HG03457 (cell line): Measurements from ENCODE around the gene SUGP1.
"Not testable (repeated sequence)": the region's sequence is repeated elsewhere in the genome, so short reads cannot be mapped to it uniquely, and the experiment has no call there.

Source experiments
- ATAC-seq: cut with Tn5 transposase; IDR thresholded peaks from one replicate; pipeline ENCODE4 v1.9.1; 2021; ENCODE audit warnings: moderate number of reproducible peaks; ENCODE audit not compliant: unreplicated experiment

Gene SUGP1

DNA sequence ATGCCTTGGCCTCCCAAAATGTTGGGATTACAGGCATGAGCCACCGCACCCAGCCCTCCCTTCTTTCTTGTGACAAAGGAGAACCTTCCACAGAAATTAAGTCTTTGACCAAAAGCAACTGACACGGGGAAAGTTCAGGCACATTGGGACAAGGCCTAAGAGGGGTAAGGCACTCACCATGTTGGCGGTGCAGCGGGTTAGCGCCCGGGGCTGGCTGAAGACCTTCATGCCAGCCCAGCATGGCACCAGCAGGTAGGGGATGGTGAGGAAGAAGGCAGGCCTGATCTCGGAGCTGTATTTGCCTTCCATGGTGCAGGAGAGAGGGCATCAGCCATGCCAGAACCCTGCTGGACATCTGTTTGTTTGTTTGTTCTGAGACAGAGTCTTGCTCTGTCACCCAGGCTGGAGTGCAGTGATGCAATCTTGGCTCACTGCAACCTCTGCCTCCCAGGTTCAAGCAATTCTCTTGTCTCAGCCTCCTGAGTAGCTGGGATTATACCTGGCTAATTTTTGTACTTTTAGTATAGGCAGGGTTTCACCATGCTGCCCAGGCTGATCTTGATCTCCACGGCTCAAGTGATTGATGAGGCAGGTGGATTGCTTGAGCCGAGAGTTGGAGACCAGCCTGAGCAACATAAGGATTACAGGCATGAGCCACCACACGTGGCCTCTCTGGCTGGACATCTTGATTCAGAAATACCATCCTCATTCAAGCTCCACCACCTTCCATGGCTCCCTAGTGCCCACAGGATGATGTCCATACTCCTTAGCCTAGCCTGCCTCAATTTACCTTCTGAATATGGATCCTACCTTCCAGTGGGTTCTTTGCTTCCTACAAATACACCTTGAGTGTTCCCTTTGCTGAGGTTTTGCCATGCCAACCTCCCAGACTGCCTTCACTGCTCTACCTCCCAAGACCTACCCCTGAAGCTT is 51.6 kb downstream of the SUGP1 start:
- ATAC-seq, result no peak

GRCh38 chr19:19267305-19267704 is 53.0 kb downstream of the SUGP1 start:
- ATAC-seq, result no peak

DNA sequence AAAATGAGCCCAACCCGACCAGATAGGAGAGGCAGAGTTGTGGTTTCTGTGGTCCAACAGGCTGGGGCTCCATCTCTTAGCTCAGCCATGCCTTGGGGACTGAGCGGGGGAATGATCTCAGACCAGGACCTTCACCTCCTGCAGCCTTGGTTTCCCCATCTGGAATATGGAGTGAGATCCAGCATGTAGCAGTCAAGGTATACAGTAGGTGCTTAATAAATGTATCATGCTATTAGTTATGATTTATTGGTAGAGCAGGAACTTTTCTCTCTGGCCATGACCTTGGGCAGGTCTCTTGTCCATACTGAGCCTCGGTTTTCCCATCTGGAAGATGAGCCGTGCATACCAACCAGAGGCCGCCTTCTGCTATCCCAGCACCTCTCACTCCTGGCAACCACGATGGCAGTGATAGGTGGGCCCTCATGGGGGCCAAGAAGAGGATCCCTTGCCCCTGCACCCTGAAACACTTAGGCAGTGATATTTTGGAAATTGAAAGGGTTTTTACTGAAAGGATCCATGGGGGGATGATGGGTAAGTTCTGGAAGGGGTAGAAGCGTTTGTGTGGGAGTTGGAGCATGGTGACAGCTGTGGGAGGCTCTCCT is 56.3 kb downstream of the SUGP1 start:
- ATAC-seq, result no peak

- ATAC-seq, result no peak
Measured at GRCh38 chr19:19262190-19263057, 57.9 kb downstream of the SUGP1 start.

DNA sequence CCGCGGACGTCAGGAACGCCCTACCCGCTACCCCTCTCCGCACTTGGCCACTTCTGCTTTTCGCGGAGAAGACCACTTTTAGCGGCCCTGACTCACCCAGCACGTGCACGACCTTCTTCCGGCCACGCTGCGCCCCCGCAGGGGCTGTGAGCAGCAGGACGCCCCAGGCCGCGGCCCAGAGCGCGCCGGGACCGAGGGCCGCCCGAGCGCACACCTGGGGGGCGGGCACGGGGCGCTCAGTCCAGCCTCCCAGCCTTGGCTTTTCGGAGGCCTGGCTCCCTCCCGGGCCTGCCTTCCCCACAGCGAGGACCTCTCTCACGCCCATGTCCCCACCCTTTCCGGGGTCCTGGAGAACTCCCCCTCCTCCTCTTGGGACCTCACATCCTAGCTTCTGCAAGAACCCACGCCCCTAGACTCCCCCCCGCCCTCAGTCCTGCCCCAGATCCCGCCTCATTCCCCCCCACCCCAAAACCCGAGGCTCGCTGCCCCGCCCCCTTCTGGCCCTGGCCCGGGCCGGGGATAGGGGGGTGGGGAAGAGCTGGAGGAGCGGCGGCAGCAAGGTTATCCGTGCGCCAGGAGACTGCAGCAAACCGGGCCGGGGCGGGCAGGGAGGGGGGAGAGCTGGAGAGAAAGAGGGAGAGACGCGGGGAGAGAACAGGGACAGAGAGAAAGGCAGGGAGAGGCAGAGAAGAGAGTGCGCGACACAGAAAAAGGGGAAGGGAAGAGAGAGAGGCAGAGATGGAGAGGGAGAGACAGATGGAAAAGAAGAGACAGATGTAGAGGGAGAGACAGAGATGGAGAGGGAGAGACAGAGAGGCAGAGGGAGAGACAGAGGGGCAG is 58.7 kb downstream of the SUGP1 start:
- no peak for ATAC-seq

DNA sequence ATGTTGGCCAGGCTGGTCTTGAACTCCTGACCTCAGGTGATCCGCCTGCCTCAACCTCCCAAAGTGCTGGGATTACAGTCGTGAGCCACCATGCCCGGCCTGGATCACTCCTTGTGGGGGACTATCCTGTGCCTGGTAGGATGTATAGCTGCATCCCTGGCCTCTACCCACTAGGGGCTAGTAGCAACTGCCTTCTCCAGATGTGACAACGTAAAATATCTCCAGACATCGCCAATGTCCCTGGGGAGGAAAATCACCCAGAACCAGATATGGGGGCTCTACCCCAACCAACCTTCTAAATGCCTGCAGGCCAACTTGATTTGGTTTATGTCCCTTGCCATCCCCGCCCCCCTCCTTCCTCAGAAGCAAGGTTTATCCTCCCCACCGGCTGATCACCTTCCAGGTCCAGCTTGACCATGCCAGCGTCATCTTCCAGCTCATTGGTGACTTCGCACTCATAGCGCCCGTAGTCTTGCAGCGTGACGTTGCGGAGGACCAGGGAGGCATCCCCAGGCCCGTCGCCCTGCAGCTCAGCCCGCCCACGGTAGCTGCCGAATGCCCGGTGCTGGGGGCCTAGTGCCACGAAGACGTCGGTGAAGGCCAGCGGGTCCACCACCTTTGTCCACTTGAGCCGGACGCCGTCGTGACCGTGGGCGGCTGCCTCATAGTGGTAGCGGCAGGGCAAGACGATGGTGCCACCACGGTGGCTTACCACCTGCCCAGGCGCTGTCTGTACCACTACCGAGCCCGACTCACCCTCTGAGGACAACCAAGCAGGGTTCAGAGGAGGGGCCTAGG is 59.7 kb downstream of the SUGP1 start:
- no peak for ATAC-seq

DNA sequence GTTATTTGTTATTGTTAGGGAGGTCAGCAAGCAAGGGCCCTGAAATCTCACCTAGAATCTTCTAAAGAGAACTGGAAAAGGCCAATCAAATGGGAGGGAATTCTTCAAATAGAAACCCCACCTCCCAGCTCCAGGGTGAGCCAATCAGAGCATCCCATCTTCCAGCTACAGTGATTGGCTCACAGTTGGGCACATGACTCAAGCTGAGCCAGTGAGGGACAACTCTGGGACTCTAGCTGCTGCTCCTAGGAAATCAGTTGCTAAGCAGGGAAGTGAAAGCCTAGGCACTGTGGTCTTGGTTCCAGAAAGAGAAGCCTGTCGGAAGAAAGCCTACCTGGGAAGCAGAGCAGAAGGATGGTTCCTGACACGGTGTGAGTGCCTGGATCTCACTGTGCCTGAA is 60.6 kb downstream of the SUGP1 start:
- no peak for ATAC-seq

GRCh38 chr19:19258589-19259338 is 61.5 kb downstream of the SUGP1 start:
- no peak for ATAC-seq

GRCh38 chr19:19257836-19258588 is 62.3 kb downstream of the SUGP1 start:
- no peak for ATAC-seq

GRCh38 chr19:19257137-19257536 is 63.2 kb downstream of the SUGP1 start:
- ATAC-seq, result no peak

DNA sequence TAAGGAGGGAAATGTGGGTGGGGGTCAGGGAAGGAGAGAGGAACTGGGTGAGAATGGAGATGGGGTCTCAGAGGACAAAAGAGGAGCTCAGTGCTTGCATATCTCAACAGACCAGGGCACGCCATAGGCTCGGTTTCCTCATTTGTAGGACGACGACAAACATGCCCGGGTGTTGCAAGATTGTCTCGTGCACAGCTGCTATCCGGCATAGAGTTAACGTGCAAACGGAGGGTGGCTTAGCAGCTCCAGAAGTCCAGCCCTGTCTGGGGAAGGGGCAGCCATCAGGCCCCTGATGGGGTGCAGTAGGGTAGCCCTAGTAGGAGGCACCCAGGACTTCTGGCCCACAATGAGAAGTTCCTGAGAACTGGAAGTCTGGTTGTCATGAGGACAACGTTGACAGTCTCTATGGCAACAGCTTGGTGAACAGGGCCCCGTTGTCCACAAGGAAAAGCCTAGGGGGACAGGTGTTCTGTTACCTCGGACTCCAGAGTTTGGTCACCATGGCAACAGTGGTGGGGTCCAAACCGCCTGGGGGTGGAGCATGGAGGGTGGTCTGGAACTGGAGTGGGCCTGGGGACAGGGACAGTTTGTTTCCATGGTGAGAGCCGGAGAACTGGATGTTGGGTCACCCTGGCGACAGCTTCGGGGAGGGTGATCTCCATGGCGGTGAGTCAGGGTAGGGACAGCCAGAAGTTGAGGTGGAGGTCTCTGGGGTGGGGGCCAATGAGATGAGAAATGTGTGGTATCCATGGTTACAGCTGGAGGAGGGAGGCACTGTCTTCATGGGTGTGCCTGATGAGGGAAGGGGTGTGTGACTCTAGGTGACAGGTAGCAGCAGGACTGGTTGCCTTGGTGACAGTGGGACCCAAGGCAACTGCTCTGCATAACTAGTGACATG is 64.0 kb downstream of the SUGP1 start:
- no peak for ATAC-seq

- ATAC-seq, result not testable (repeated sequence)
Measured at GRCh38 chr19:19253409-19253808, 66.9 kb downstream of the SUGP1 start.

DNA sequence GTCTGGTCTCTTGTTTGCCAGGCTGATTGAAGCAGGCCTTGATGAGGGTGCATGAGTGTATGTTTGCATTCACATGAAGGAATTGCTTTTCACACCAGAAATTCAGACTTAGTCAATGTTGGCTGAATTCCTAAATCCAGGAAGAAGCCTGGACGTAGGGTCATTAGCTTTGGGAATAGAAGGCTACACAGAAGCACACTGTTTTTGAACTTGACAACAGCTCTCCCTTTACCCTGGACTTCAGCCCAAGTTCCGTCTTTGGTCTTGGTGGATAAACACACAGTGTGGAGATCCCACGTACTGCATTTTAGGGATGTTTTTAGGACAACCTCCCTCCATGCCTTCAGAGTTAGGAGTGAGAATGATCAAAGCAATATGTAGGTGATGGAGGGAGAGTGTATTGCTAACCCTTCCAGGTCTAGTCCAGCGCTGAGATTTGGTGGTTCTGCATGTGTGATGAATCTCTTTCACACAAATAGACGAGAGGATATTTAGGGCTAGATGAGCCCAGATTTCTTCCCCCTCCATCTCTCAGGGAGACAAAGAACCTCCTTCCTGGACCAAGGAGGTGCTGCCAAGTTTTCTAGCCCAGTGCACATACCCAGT is 70.0 kb downstream of the SUGP1 start:
- no peak for ATAC-seq

- no peak for ATAC-seq
Measured at GRCh38 chr19:19240476-19240875, 79.8 kb downstream of the SUGP1 start.

- ATAC-seq, result no peak
Measured at GRCh38 chr19:19239675-19240074, 80.6 kb downstream of the SUGP1 start.

GRCh38 chr19:19238126-19238894 is 82.0 kb downstream of the SUGP1 start:
- no peak for ATAC-seq
